Measurements from ENCODE around the gene DEXI.

- TF ChIP-seq, protein P1, sequence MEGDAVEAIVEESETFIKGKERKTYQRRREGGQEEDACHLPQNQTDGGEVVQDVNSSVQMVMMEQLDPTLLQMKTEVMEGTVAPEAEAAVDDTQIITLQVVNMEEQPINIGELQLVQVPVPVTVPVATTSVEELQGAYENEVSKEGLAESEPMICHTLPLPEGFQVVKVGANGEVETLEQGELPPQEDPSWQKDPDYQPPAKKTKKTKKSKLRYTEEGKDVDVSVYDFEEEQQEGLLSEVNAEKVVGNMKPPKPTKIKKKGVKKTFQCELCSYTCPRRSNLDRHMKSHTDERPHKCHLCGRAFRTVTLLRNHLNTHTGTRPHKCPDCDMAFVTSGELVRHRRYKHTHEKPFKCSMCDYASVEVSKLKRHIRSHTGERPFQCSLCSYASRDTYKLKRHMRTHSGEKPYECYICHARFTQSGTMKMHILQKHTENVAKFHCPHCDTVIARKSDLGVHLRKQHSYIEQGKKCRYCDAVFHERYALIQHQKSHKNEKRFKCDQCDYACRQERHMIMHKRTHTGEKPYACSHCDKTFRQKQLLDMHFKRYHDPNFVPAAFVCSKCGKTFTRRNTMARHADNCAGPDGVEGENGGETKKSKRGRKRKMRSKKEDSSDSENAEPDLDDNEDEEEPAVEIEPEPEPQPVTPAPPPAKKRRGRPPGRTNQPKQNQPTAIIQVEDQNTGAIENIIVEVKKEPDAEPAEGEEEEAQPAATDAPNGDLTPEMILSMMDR (IDR thresholded peaks at IDR 0.05) = no peak
- TF ChIP-seq POLR2A (IDR thresholded peaks at IDR 0.05) = no peak
- TF ChIP-seq EP300 (IDR thresholded peaks at IDR 0.05) = no peak
Observed at GRCh38 chr16:10990378-10990777, 48.1 kb upstream of the DEXI start.
